GM12892 (cell line): ENCODE data around the gene PRCC.

Experiments
- DNase-seq: peaks from one replicate; pipeline ENCODE4 v3.0.0; 2011; ENCODE audit not compliant: insufficient read length
- FAIRE-seq: peaks from 2 replicates; lab custom pipeline; 2011; peaks lifted over from hg19 to GRCh38; lab: Jason Lieb, UNC
- POLR2A ChIP-seq: IDR thresholded peaks from 2 replicates; pipeline ENCODE4 v1.6.1; 2011; ENCODE audit warnings: low read depth, low read length, control low read depth
- POLR2AphosphoS5 ChIP-seq: IDR thresholded peaks from 2 replicates; pipeline ENCODE4 v1.6.1; 2011; ENCODE audit warnings: low read depth, low read length, control low read depth
- TAF1 ChIP-seq: IDR thresholded peaks from 2 replicates; pipeline ENCODE4 v1.6.1; 2011; ENCODE audit warnings: low read depth, mild to moderate bottlenecking, control low read depth, low read length, borderline replicate concordance

PRCC gene

GRCh38 chr1:156738916-156739315 lies 28.4 kb upstream of the PRCC start:
- FAIRE-seq = no peak
- TF ChIP-seq POLR2AphosphoS5 (no peak), POLR2A (no peak)

GRCh38 chr1:156740237-156740740 lies 27.0 kb upstream of the PRCC start:
- TF ChIP-seq POLR2A (no peak), TAF1 (no peak), POLR2AphosphoS5 (no peak)
- FAIRE-seq (no peak), DNase-seq (no peak)

More at GRCh38 chr1:156738916-156739315, 28.4 kb upstream of the PRCC start:
- DNase-seq = no peak

GRCh38 chr1:156740741-156741480 lies 26.4 kb upstream of the PRCC start, which contains the start of gene MRPL24:
Gene MRPL24, minus strand, starts transcription at chr1:156741088. Its CDS starts 2,384 bp downstream, at chr1:156738704.
- peak; percentile 99 for FAIRE-seq

GRCh38 chr1:156741481-156741983 lies 25.8 kb upstream of the PRCC start:
- FAIRE-seq (no peak), DNase-seq (no peak)
- no peak for TF ChIP-seq POLR2A
- TF ChIP-seq TAF1 = no peak
- no peak for TF ChIP-seq POLR2AphosphoS5

More at GRCh38 chr1:156740741-156741480, 26.4 kb upstream of the PRCC start, which contains the start of gene MRPL24:
- peak; percentile 89 for DNase-seq
- TF ChIP-seq POLR2A = peak; percentile 78
- TF ChIP-seq POLR2AphosphoS5 = peak; percentile 65; the same call in 1 of the 2 replicates
- TF ChIP-seq TAF1 = 0 out of 2 replicates have a peak, but pooled peaks have one; percentile 31

DNA sequence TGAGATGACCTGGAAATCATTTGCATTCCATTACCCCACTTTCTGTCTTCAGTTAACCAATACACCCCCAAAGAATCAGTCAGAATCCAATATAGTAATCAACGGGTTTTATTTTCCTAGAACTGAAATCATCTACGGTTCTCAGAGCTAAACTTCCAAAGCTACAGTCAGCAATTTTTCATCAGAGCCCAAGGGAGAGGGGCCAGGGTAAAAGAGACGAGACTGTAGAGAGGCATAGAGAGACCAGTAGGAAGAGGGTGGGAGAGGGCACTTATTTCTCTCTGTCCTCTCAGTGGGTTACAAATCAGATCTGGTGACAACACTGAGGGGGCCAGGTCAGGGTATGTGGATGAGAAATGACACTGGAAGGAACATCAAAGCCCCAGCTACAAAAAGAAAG lies 25.3 kb upstream of the PRCC start:
- DNase-seq (no peak), FAIRE-seq (no peak)
- TF ChIP-seq POLR2A (no peak), TAF1 (no peak), POLR2AphosphoS5 (no peak)

DNA sequence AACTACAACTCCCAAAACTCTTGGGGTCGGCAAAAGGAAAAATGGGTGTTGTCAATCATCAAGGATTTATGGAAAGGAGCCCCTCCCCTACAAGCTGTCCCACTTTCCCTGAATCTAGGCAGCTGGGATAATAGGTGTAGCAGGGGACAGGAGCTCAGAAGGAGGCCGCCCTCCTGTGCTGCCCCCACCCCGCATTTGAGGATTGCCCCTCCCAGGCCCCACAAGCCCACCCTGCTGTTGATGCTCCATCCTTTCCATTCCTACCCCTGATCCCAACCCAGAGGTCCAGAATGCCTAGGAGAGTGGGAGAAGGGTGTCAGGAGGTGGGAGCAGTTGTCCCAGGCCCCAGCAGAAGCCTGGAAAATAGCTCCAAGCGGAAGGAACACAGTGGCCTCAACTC lies 24.5 kb upstream of the PRCC start:
- FAIRE-seq (no peak), DNase-seq (no peak)
- no peak for TF ChIP-seq POLR2A
- no peak for TF ChIP-seq TAF1
- TF ChIP-seq POLR2AphosphoS5 = no peak

GRCh38 chr1:156743367-156744302 lies 23.7 kb upstream of the PRCC start:
- FAIRE-seq = no peak

GRCh38 chr1:156744344-156744743 lies 23.0 kb upstream of the PRCC start:
- TF ChIP-seq POLR2AphosphoS5 (no peak), TAF1 (no peak), POLR2A (no peak)
- FAIRE-seq (no peak), DNase-seq (no peak)

More at GRCh38 chr1:156743367-156744302, 23.7 kb upstream of the PRCC start:
- no peak for DNase-seq
- TF ChIP-seq TAF1 = no peak
- TF ChIP-seq POLR2AphosphoS5 = no peak
- no peak for TF ChIP-seq POLR2A

DNA sequence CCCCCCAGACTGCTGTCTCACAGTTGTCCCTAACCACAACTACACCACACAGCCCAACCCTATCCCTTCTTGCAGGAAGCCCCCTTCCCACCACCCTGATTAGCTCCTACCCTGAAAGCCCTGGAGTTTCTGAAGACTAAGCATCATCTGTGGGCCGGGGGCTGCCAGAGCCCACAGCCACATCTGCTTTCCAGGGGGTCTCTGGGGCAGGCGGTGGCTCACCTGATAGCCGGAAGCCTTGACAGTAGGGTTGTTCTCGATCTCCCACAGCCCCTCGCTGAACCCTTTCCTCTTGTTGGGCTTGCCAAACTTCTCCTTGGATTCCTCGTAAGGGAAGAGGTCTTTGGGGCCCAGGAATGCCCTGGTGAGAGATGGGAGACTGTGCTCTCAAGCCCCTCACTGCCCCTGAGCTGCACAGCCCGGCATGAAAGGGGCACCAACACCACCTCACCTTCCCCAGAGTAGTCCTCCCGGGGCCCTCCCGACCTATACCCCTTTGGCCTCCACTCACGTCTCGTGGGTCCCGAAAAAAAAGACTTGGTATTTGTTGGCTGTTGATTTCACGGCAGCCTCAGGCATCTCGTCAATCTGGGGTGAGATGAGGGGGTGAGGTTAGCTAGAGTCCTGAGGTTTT lies 22.4 kb upstream of the PRCC start:
- TF ChIP-seq TAF1 (no peak), POLR2AphosphoS5 (no peak), POLR2A (no peak)
- FAIRE-seq (no peak), DNase-seq (no peak)

DNA sequence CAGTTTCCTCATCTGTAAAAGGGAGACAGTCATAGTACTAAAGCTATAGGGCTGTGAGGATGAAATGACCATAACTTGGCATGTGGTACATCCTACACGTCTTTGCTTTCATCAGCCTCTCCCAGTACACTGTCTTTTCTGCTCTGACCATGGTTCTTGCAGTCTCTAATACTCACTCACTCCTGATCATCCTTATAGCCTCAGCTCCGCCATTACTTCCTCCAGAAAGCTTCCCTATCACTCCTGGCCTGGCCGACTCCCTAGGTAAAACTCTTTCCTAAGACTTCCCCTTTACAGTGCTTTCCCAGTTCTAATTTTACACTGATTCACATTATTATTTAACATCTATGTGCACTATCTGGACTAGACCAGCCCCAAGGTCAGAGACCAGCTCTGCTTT lies 21.5 kb upstream of the PRCC start:
- DNase-seq = no peak
- TF ChIP-seq POLR2AphosphoS5 (no peak), POLR2A (no peak), TAF1 (no peak)
- no peak for FAIRE-seq

- TF ChIP-seq POLR2A (no peak), POLR2AphosphoS5 (no peak), TAF1 (no peak)
- DNase-seq (no peak), FAIRE-seq (no peak)
Observed at GRCh38 chr1:156746406-156746727, 21.0 kb upstream of the PRCC start.
